Stimulated activated CD8-positive, alpha-beta memory T cell treated with anti-CD3 and anti-CD28 coated beads, Interleukin-12 subunit alpha, Interleukin-12 subunit beta, amount 100 ng/mL, for 1 hour (primary cell): ENCODE data around the gene MLPH.
A peak's percentile ranks its signal among the peaks of the same experiment; 100 is the strongest.
"Not testable (repeated sequence)": the region's sequence is repeated elsewhere in the genome, so short reads cannot be mapped to it uniquely, and the experiment has no call there.

Source experiments
- DNase-seq: peaks from one replicate; pipeline ENCODE4 v3.0.0-alpha.2; 2020; ENCODE audit warnings: low read depth

Gene MLPH

GRCh38 chr2:237457388-237457941 lies 29.6 kb upstream of the MLPH start:
- no peak for DNase-seq

DNA sequence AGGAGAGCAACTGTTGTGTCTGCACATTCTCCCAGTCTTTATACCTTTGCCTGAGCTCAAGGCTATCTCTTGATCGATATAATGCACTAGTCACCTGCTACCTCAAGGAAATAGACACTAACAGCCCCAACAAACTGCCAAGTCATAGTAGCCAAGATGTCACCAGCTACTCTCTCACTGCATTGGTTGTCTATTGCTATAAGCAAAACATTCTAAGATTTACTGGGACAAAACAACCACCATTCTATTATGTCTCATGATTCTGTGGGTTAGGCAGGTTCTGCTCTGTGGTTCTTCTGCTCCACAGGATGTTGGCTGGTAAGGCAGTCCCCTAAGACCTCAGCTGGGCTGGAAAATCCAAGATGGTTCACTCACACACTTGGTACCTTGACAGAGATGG lies 28.5 kb upstream of the MLPH start:
- DNase-seq, result no peak

GRCh38 chr2:237459226-237459625 lies 27.8 kb upstream of the MLPH start:
- no peak for DNase-seq

GRCh38 chr2:237459741-237460174 lies 27.3 kb upstream of the MLPH start:
- DNase-seq, result no peak

DNA sequence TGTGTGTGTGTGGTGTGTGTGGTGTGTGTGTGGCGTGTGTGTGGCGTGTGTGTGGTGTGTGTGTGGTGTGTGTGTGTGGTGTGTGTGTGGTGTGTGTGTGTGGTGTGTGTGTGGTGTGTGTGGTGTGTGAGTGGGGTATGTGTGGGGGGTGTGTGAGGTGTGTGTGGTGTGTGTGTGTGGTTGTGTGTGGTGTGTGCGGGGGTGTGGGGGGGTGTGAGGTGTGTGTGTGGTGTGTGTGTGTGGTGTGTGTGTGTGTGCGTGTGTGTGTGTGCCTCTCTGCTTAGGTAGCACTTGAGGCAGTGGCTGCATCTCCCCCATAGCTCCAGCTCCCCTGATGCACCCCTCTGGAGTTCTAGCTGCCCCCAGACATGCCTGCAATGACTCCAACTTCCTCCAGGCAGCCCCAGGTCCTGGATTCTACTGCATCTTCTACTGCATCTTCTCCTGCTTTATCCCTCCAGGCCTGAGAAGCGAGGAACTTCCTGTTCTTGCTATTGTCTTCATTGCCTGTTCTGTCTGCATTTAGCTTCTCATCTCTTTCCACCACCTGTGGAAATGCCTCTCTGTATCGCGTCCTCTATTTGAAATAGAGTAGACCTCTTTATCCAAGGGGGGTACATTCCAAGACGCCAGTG lies 22.2 kb upstream of the MLPH start:
- no peak for DNase-seq

GRCh38 chr2:237465515-237466148 lies 21.4 kb upstream of the MLPH start:
- no peak for DNase-seq

DNA sequence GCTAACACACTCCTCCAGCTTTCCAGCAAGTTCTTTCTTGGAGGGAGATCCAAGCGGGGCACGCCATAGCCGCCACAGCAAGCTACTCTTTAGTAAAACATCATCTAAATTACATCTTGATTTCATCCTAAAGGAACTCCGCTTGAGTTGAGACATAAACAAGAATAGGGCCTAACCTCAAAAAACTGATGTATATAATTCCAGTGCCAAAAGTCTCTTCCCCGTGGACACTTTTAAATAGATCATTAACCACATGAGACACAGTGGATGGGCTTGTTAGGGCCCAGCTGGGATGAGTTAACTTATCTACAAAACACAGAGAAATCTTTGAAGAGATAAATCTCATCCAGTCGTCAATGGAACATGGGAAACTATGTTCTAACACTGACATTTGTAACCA lies 20.8 kb upstream of the MLPH start:
- no peak for DNase-seq

DNA sequence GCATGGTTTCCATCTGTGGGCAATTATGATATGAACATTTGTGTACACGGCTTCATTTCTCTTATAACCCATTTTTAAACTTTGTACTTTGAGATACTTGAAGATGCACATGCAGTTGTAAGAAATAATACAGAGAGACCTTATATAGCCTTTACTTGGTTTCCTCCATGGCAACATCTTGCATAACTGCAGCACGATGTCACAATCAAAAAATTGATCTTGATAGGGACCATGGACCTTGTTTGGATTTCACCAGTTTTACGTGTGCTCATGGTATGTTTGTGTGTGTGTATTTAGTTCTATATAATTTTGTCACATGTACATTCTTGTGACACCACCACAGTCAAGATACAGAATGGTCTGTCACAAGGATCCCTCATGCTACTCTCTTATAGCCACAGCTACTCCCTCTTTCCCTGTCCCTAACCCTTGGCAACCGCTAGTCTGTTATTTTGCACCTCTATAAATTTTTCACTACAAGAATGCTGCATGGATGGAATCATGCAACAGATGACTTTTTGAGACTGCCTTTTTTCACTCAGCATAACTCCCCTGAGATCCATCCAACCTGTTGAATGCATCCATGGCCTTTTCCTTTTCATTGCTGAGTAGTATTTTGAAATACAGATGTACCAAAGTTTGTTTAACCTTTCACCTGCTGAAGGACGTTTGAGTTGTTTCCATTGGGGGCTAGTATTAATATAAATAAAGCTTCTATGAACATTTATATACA lies 19.4 kb upstream of the MLPH start:
- DNase-seq, result no peak

DNA sequence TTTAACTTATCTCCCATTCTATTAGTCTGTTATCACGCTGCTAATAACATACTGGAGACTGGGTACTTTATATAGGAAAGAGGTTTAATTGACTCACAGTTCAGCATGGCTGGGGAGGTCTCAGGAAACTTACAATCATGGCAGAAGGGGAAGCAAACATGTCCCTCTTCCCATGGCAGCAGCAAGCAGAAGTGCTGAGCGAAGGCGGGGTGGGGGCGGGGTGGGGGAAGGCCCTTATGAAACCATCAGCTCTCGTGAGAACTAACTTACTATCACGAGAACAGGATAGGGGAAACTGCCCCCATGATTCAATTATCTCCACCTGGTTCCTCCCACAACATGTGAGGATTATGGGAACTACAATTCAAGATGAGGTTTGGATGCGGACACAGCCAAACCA lies 17.6 kb upstream of the MLPH start:
- not testable (repeated sequence) for DNase-seq

GRCh38 chr2:237469849-237470248 lies 17.2 kb upstream of the MLPH start:
- no peak for DNase-seq

- no peak for DNase-seq
Observed at GRCh38 chr2:237470914-237471313, 16.1 kb upstream of the MLPH start.

- DNase-seq, result no peak
Observed at GRCh38 chr2:237471438-237472186, 15.4 kb upstream of the MLPH start.

- DNase-seq, result no peak
Observed at GRCh38 chr2:237472187-237472712, 14.8 kb upstream of the MLPH start.

- DNase-seq, result no peak
Observed at GRCh38 chr2:237472909-237473877, 13.9 kb upstream of the MLPH start.

GRCh38 chr2:237473878-237474441 lies 13.1 kb upstream of the MLPH start:
- DNase-seq, result no peak

GRCh38 chr2:237474442-237474911 lies 12.6 kb upstream of the MLPH start:
- DNase-seq, result no peak

DNA sequence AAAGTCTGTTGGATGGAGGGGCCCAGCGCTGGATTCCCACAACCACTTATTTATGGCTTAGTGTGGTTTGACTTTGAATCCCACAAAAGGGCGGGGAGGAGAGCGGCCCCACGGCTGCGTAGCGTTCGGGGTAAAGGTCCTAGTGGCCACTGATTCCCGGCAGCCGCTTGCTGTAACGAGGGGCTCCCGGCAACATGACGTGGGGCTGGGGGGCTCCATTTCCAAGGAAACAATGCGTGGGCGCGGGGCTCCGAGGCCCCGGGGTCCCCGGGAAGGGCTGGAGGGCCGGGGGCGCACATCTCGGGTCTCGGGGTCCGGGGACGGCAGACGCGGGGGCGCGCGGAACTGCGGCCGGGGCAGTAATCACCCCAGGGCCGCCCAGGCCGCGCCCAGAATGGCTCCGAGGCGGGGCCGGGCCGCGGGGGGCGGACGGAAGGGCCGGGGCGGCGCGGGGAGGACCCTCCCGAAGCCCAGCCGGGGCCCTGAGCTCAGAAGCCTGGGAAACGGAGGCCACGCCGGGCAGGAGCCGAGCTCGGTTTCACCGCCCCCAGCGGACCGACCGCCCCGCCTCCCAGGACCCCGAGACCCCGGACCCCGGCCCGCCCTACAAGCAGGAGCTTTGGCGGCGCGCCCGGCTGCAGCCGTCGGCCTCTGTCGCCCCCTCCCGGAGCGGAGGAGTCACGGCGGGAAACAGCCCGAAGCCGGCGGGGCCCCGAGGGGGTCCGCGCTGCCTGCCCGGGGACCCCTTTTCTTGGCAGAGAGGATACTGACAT lies 11.9 kb upstream of the MLPH start:
- DNase-seq, result peak; percentile 65

DNA sequence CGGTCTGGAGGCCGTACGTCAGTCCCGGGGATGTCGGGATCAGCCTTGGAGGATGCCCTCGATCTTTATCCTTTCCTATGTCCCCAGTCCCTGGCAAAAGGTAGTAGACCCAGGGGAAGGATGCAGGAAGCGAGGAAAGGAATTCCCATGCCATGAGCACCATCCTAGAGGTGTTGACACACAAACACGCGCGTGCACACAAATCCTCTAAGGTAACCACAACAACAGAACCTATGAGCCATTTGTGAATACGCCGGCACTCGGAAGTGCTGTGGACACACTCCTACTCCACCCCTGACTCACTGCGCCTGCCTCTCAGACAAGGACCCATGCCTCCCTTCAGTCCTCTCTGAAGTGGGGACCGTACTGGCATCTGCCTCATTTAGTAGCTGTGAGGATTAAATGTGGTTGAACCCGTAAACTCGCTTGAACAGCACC lies 11.3 kb upstream of the MLPH start:
- peak; percentile 2 for DNase-seq

GRCh38 chr2:237478095-237478494 lies 9.0 kb upstream of the MLPH start:
- no peak for DNase-seq

GRCh38 chr2:237478979-237479378 lies 8.1 kb upstream of the MLPH start:
- no peak for DNase-seq
